ENCODE measurements around the gene AKT3. TPM values are rescaled to one million over a fixed set of nuclear protein-coding genes. Genes with fewer than 3 reads are reported as not detected.

The AKT3 gene
- total and polyA plus RNA-seq, 5 donors: 8.4 to 61.2 (median 47.9) TPM

- intact Hi-C loops (cut with DNase I): no loop called here
- DNase-seq: no peak
- Histone ChIP-seq H3K27me3 (ENCODE audit: control insufficient read depth, insufficient read depth) (no peaks in the 10 kb centered on the region), H3K4me1 (ENCODE audit: control insufficient read depth, insufficient read depth, low read length) (no peaks in the 10 kb centered on the region), H3K27ac (ENCODE audit: low read length) (no peak overlapping the region), H3K4me3 (ENCODE audit: low read length) (no peak overlapping the region), H3K9me3 (ENCODE audit: control insufficient read depth, low read length) (no peaks in the 10 kb centered on the region)
- 32% methylated on average over 3 of the region's 3 CpGs for WGBS
- peak; percentile 86 to 94 for ATAC-seq
These were observed 101.2 kb downstream of the AKT3 start for GRCh38 chr1:243748706-243749283.

- Histone ChIP-seq H3K4me3 (ENCODE audit: low read length) (no peak overlapping the region), H3K9me3 (ENCODE audit: control insufficient read depth, low read length) (no peaks in the 10 kb centered on the region), H3K27me3 (ENCODE audit: control insufficient read depth, insufficient read depth) (no peaks in the 10 kb centered on the region), H3K4me1 (ENCODE audit: control insufficient read depth, insufficient read depth, low read length) (no peaks in the 10 kb centered on the region), H3K27ac (ENCODE audit: low read length) (no peak overlapping the region)
- no peak for ATAC-seq
- intact Hi-C loops (cut with DNase I): no loop called here
- DNase-seq: no peak
These were observed 101.8 kb downstream of the AKT3 start for GRCh38 chr1:243748227-243748626.

- Histone ChIP-seq H3K4me1 (ENCODE audit: control insufficient read depth, insufficient read depth, low read length) (no peaks in the 10 kb centered on the region), H3K9me3 (ENCODE audit: control insufficient read depth, low read length) (no peaks in the 10 kb centered on the region), H3K27ac (ENCODE audit: low read length) (no peak overlapping the region), H3K4me3 (ENCODE audit: low read length) (no peak overlapping the region), H3K27me3 (ENCODE audit: control insufficient read depth, insufficient read depth) (no peaks in the 10 kb centered on the region)
- ATAC-seq (no peak), DNase-seq (no peak)
- intact Hi-C loops (cut with DNase I): no loop called here
These were observed 103.3 kb downstream of the AKT3 start for GRCh38 chr1:243746751-243747150.

GRCh38 chr1:243745356-243745755, 104.7 kb downstream of the AKT3 start:
- intact Hi-C loops (cut with DNase I): no loop called here
- Histone ChIP-seq H3K9me3 (ENCODE audit: control insufficient read depth, low read length) (no peaks in the 10 kb centered on the region), H3K4me3 (ENCODE audit: low read length) (no peak overlapping the region), H3K27ac (ENCODE audit: low read length) (no peak overlapping the region), H3K4me1 (ENCODE audit: control insufficient read depth, insufficient read depth, low read length) (no peaks in the 10 kb centered on the region), H3K27me3 (ENCODE audit: control insufficient read depth, insufficient read depth) (no peaks in the 10 kb centered on the region)
- ATAC-seq (no peak), DNase-seq (no peak)
- 94% methylated on average over 4 of the region's 4 CpGs for WGBS

- intact Hi-C loops (cut with DNase I): no loop called here
These were observed 107.2 kb downstream of the AKT3 start for GRCh38 chr1:243742819-243743218.

GRCh38 chr1:243740255-243740999, 109.6 kb downstream of the AKT3 start:
- Histone ChIP-seq H3K9me3 (ENCODE audit: control insufficient read depth, low read length) (no peaks in the 10 kb centered on the region), H3K27ac (ENCODE audit: low read length) (no peak overlapping the region), H3K4me3 (ENCODE audit: low read length) (no peak overlapping the region), H3K4me1 (ENCODE audit: control insufficient read depth, insufficient read depth, low read length) (peaks cover 4% of the 10 kb centered on the region), H3K27me3 (ENCODE audit: control insufficient read depth, insufficient read depth) (no peaks in the 10 kb centered on the region)
- DNase-seq (no peak), ATAC-seq (no peak)
- intact Hi-C loops (cut with DNase I): no loop called here
- WGBS: 81% methylated on average over 2 of the region's 2 CpGs

More at GRCh38 chr1:243742819-243743218, 107.2 kb downstream of the AKT3 start:
- Histone ChIP-seq H3K27ac (ENCODE audit: low read length) (no peak overlapping the region), H3K27me3 (ENCODE audit: control insufficient read depth, insufficient read depth) (no peaks in the 10 kb centered on the region), H3K4me1 (ENCODE audit: control insufficient read depth, insufficient read depth, low read length) (peaks cover 4% of the 10 kb centered on the region), H3K9me3 (ENCODE audit: control insufficient read depth, low read length) (no peaks in the 10 kb centered on the region), H3K4me3 (ENCODE audit: low read length) (no peak overlapping the region)
- 78% methylated on average over 4 of the region's 4 CpGs for WGBS
- DNase-seq: no peak
- ATAC-seq: peak; percentile 39 to 64

GRCh38 chr1:243739335-243740003, 110.6 kb downstream of the AKT3 start:
- Histone ChIP-seq H3K4me3 (ENCODE audit: low read length) (no peak overlapping the region), H3K27ac (ENCODE audit: low read length) (no peak overlapping the region), H3K27me3 (ENCODE audit: control insufficient read depth, insufficient read depth) (no peaks in the 10 kb centered on the region), H3K9me3 (ENCODE audit: control insufficient read depth, low read length) (no peaks in the 10 kb centered on the region), H3K4me1 (ENCODE audit: control insufficient read depth, insufficient read depth, low read length) (peaks cover 4% of the 10 kb centered on the region)
- WGBS: 61% methylated on average over 3 of the region's 3 CpGs
- ATAC-seq (peak; percentile 61 to 71), DNase-seq (peak in 1 of 3 donors; percentile 18)
- intact Hi-C loops (cut with DNase I): no loop called here

- intact Hi-C loops (cut with DNase I): no loop called here
- WGBS: 64% methylated on average over 1 of the region's 1 CpG
- Histone ChIP-seq H3K27me3 (ENCODE audit: control insufficient read depth, insufficient read depth) (no peaks in the 10 kb centered on the region), H3K4me3 (ENCODE audit: low read length) (no peak overlapping the region), H3K9me3 (ENCODE audit: control insufficient read depth, low read length) (no peaks in the 10 kb centered on the region), H3K4me1 (ENCODE audit: control insufficient read depth, insufficient read depth, low read length) (peaks cover 4% of the 10 kb centered on the region), H3K27ac (ENCODE audit: low read length) (no peak overlapping the region)
- ATAC-seq (no peak), DNase-seq (no peak)
These were observed 112.0 kb downstream of the AKT3 start for GRCh38 chr1:243738020-243738419.

GRCh38 chr1:243735457-243735856, 114.6 kb downstream of the AKT3 start:
- ATAC-seq: no peak
- H3K4me3 ChIP-seq (ENCODE audit: low read length): no peak overlapping the region
- no peak for DNase-seq
- peaks cover 4% of the 10 kb centered on the region for H3K4me1 ChIP-seq (ENCODE audit: control insufficient read depth, insufficient read depth, low read length)
- intact Hi-C loops (cut with DNase I): no loop called here
- 90% methylated on average over 3 of the region's 3 CpGs for WGBS
- H3K9me3 ChIP-seq (ENCODE audit: control insufficient read depth, low read length): no peaks in the 10 kb centered on the region
- H3K27ac ChIP-seq (ENCODE audit: low read length): no peak overlapping the region
- no peaks in the 10 kb centered on the region for H3K27me3 ChIP-seq (ENCODE audit: control insufficient read depth, insufficient read depth)

GRCh38 chr1:243734308-243734695, 115.7 kb downstream of the AKT3 start:
- DNase-seq: no peak
- H3K27ac ChIP-seq (ENCODE audit: low read length): no peak overlapping the region
- peaks cover 2% of the 10 kb centered on the region for H3K4me1 ChIP-seq (ENCODE audit: control insufficient read depth, insufficient read depth, low read length)
- H3K4me3 ChIP-seq (ENCODE audit: low read length): no peak overlapping the region
- no peaks in the 10 kb centered on the region for H3K9me3 ChIP-seq (ENCODE audit: control insufficient read depth, low read length)
- ATAC-seq: no peak
- no peaks in the 10 kb centered on the region for H3K27me3 ChIP-seq (ENCODE audit: control insufficient read depth, insufficient read depth)
- WGBS: 65% methylated on average over 2 of the region's 2 CpGs
- intact Hi-C loops (cut with DNase I): no loop called here

- 95% methylated on average over 1 of the region's 1 CpG for WGBS
- H3K27ac ChIP-seq (ENCODE audit: low read length): no peak overlapping the region
- intact Hi-C loops (cut with DNase I): no loop called here
- peaks cover 2% of the 10 kb centered on the region for H3K4me1 ChIP-seq (ENCODE audit: control insufficient read depth, insufficient read depth, low read length)
- H3K9me3 ChIP-seq (ENCODE audit: control insufficient read depth, low read length): no peaks in the 10 kb centered on the region
- no peak for DNase-seq
- no peak for ATAC-seq
- H3K27me3 ChIP-seq (ENCODE audit: control insufficient read depth, insufficient read depth): no peaks in the 10 kb centered on the region
- H3K4me3 ChIP-seq (ENCODE audit: low read length): no peak overlapping the region
These were observed 116.3 kb downstream of the AKT3 start for GRCh38 chr1:243733670-243734307.

Data from right cardiac atrium (tissue), 5 donors.